ENCODE results near the gene CPXM2. TPM values are rescaled to one million over a fixed set of nuclear protein-coding genes. Genes with fewer than 3 reads are reported as not detected.

Gene CPXM2
- total RNA-seq, 1 experiment from 2014 or later: not detected

- H3K4me1 ChIP-seq (ENCODE audit: control insufficient read depth, insufficient read depth, low read length): no peaks in the 10 kb centered on the region
- ChIA-PET CTCF (no interaction called here), POLR2A (no interaction called here)
- BruUV-seq (replicated peaks): no TSS peak
- H3K27ac ChIP-seq (ENCODE audit: low read length): no peak overlapping the region
- TF ChIP-seq, protein P1, sequence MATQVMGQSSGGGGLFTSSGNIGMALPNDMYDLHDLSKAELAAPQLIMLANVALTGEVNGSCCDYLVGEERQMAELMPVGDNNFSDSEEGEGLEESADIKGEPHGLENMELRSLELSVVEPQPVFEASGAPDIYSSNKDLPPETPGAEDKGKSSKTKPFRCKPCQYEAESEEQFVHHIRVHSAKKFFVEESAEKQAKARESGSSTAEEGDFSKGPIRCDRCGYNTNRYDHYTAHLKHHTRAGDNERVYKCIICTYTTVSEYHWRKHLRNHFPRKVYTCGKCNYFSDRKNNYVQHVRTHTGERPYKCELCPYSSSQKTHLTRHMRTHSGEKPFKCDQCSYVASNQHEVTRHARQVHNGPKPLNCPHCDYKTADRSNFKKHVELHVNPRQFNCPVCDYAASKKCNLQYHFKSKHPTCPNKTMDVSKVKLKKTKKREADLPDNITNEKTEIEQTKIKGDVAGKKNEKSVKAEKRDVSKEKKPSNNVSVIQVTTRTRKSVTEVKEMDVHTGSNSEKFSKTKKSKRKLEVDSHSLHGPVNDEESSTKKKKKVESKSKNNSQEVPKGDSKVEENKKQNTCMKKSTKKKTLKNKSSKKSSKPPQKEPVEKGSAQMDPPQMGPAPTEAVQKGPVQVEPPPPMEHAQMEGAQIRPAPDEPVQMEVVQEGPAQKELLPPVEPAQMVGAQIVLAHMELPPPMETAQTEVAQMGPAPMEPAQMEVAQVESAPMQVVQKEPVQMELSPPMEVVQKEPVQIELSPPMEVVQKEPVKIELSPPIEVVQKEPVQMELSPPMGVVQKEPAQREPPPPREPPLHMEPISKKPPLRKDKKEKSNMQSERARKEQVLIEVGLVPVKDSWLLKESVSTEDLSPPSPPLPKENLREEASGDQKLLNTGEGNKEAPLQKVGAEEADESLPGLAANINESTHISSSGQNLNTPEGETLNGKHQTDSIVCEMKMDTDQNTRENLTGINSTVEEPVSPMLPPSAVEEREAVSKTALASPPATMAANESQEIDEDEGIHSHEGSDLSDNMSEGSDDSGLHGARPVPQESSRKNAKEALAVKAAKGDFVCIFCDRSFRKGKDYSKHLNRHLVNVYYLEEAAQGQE (IDR thresholded peaks at IDR 0.05; ENCODE audit: insufficient read depth in 1 of 2, low read depth in 2 of 2, low read length in 1 of 2): no peak
- TF ChIP-seq, protein P2, sequence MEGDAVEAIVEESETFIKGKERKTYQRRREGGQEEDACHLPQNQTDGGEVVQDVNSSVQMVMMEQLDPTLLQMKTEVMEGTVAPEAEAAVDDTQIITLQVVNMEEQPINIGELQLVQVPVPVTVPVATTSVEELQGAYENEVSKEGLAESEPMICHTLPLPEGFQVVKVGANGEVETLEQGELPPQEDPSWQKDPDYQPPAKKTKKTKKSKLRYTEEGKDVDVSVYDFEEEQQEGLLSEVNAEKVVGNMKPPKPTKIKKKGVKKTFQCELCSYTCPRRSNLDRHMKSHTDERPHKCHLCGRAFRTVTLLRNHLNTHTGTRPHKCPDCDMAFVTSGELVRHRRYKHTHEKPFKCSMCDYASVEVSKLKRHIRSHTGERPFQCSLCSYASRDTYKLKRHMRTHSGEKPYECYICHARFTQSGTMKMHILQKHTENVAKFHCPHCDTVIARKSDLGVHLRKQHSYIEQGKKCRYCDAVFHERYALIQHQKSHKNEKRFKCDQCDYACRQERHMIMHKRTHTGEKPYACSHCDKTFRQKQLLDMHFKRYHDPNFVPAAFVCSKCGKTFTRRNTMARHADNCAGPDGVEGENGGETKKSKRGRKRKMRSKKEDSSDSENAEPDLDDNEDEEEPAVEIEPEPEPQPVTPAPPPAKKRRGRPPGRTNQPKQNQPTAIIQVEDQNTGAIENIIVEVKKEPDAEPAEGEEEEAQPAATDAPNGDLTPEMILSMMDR (IDR thresholded peaks at IDR 0.05): no peak
- no peak for TF ChIP-seq TCF7L2 (IDR thresholded peaks at IDR 0.05; ENCODE audit: low read depth, low read length)
- TF ChIP-seq POLR2AphosphoS5 (IDR thresholded peaks at IDR 0.05; ENCODE audit: low read depth, low read length): no peak
- no peak for TF ChIP-seq SIN3A (IDR thresholded peaks at IDR 0.05; ENCODE audit: borderline replicate concordance, insufficient read depth, low read depth, low read length)
- DNase-seq (ENCODE audit: low read depth, low spot score) (no peak), ATAC-seq (no peak)
- no peaks in the 10 kb centered on the region for H3K36me3 ChIP-seq (ENCODE audit: control insufficient read depth, insufficient read depth, low read length)
- intact Hi-C loops (cut with micrococcal nuclease; ENCODE audit: unreplicated experiment): no loop called here
- H3K9me3 ChIP-seq (ENCODE audit: control insufficient read depth, insufficient read depth, low read depth, low read length): no peaks in the 10 kb centered on the region
- H3K4me3 ChIP-seq (ENCODE audit: low read depth in 2 of 2, low read length in 2 of 2): no peak overlapping the region
- peaks cover 9% of the 10 kb centered on the region for H3K27me3 ChIP-seq (ENCODE audit: control insufficient read depth, insufficient read depth, low read length)
- in situ Hi-C loops (cut with HindIII; ENCODE audit: low pct_unique_long_range_greater_than_20kb, low sequenced_read_pairs): no loop called here
Measured at GRCh38 chr10:123860209-123860608, 31.4 kb downstream of the CPXM2 start.

GRCh38 chr10:123859653-123860050, 32.0 kb downstream of the CPXM2 start:
- CTCF ChIA-PET: no interaction called here
- peaks cover 15% of the 10 kb centered on the region for H3K27me3 ChIP-seq (ENCODE audit: control insufficient read depth, insufficient read depth, low read length)
- intact Hi-C loops (cut with micrococcal nuclease; ENCODE audit: unreplicated experiment) (no loop called here), in situ Hi-C loops (cut with HindIII; ENCODE audit: low pct_unique_long_range_greater_than_20kb, low sequenced_read_pairs) (no loop called here)
- TF ChIP-seq POLR2AphosphoS5 (IDR thresholded peaks at IDR 0.05; ENCODE audit: low read depth, low read length): no peak
- TF ChIP-seq, protein P1 (IDR thresholded peaks at IDR 0.05; ENCODE audit: insufficient read depth in 1 of 2, low read depth in 2 of 2, low read length in 1 of 2): no peak
- no peak for TF ChIP-seq SIN3A (IDR thresholded peaks at IDR 0.05; ENCODE audit: borderline replicate concordance, insufficient read depth, low read depth, low read length)
- TF ChIP-seq TCF7L2 (IDR thresholded peaks at IDR 0.05; ENCODE audit: low read depth, low read length): no peak
- TF ChIP-seq, protein P2 (IDR thresholded peaks at IDR 0.05): no peak
- no peak overlapping the region for H3K27ac ChIP-seq (ENCODE audit: low read length)
- no peaks in the 10 kb centered on the region for H3K9me3 ChIP-seq (ENCODE audit: control insufficient read depth, insufficient read depth, low read depth, low read length)
- BruUV-seq (replicated peaks): no TSS peak
- POLR2A ChIA-PET: no interaction called here
- H3K36me3 ChIP-seq (ENCODE audit: control insufficient read depth, insufficient read depth, low read length): no peaks in the 10 kb centered on the region
- no peak overlapping the region for H3K4me3 ChIP-seq (ENCODE audit: low read depth in 2 of 2, low read length in 2 of 2)
- DNase-seq (ENCODE audit: low read depth, low spot score) (no peak), ATAC-seq (no peak)
- H3K4me1 ChIP-seq (ENCODE audit: control insufficient read depth, insufficient read depth, low read length): no peaks in the 10 kb centered on the region

Data from Panc1 (cell line).